HepG2 (cell line): ENCODE data around the gene INSRR. TPM values are rescaled to one million over a fixed set of nuclear protein-coding genes. Genes with fewer than 3 reads are reported as not detected.

Experiments
- ATAC-seq: fragments of 200-7000 bp; cut with Tn5 transposase; 3 replicates; pipeline ENCODE4 v1.9.1; 2020; ENCODE audit warnings: mild to moderate bottlenecking, moderate library complexity
- BruUV-seq: library from RNA; stranded (reverse); fragments of 400-500 nt; replicated peaks from 2 replicates; lab custom pipeline; 2021; lab: Mats Ljungman, UMichigan
- CTCF ChIA-PET: fragments of 300-600 bp; formaldehyde crosslinking; extraction: SDS; loops from one replicate; lab custom pipeline; 2021; ENCODE audit warnings: low total read pairs, inconsistent platforms, low intra/inter-chr PET ratio; lab: Yijun Ruan, JAX
- POLR2A ChIA-PET: fragments of 350-600 bp; sonication (Branson Sonifier 250); formaldehyde crosslinking; loops from one replicate; lab custom pipeline; 2020; ENCODE audit warnings: antibody characterized with exemption, inconsistent platforms; lab: Yijun Ruan, JAX
- DNase-seq: peaks from one replicate; pipeline ENCODE4 v3.0.0-alpha.2; 2015; ENCODE audit warnings: low spot score
- FAIRE-seq: peaks from 3 replicates; lab custom pipeline; 2011; peaks lifted over from hg19 to GRCh38; lab: Jason Lieb, UNC
- H2AFZ ChIP-seq: one replicate; pipeline ENCODE4 v1.6.1; 2011; ENCODE audit warnings: low read length, inconsistent platforms
- H3K27ac ChIP-seq: fragments of 300-600 bp; 3 replicates; pipeline ENCODE4 v1.8.0; 2011; ENCODE audit warnings: mixed run types, mild to moderate bottlenecking, mixed read lengths, low read length, inconsistent platforms; ENCODE audit not compliant: insufficient read depth; ENCODE audit errors: extremely low read length
- H3K27me3 ChIP-seq, 2 experiments: fragments of 200-600 bp in 1 of 2; 2 replicates in 1 of 2; 3 replicates in 1 of 2; pipeline versions ENCODE4 v1.6.0 to v1.8.0; 2011; ENCODE audit warnings: low read length in 2 of 2, mild to moderate bottlenecking in 2 of 2, moderate library complexity in 2 of 2, inconsistent platforms in 1 of 2; ENCODE audit not compliant: insufficient read depth in 2 of 2, control insufficient read depth in 1 of 2
- H3K36me3 ChIP-seq, 2 experiments: fragments of 200-600 bp in 1 of 2; replicated peaks in 1 of 2; 2 replicates in 1 of 2; 3 replicates in 1 of 2; pipeline versions ENCODE4 v1.5.1 to v1.8.0; 2011; ENCODE audit warnings: low read length in 2 of 2, inconsistent platforms in 1 of 2; ENCODE audit not compliant: insufficient read depth in 2 of 2, control insufficient read depth in 1 of 2
- H3K4me1 ChIP-seq: 2 replicates; pipeline ENCODE4 v1.5.1; 2012; ENCODE audit warnings: low read length, inconsistent platforms; ENCODE audit not compliant: insufficient read depth
- H3K4me2 ChIP-seq: 2 replicates; pipeline ENCODE4 v1.6.0; 2011; ENCODE audit warnings: low read depth, low read length, inconsistent platforms
- H3K4me3 ChIP-seq, 3 experiments: fragments of 200-600 bp in 1 of 3; sonication (generic), shearing (Covaris generic) in 1 of 3; replicated peaks in 1 of 3; 2 replicates each; pipeline ENCODE4 v1.5.1; 2011 to 2016; ENCODE audit warnings: low read length in 3 of 3, inconsistent platforms in 2 of 3, low read depth in 2 of 3, mild to moderate bottlenecking in 2 of 3, control low read depth in 1 of 3, mixed read lengths in 1 of 3; ENCODE audit not compliant: insufficient read depth in 1 of 3
- H3K79me2 ChIP-seq: one replicate; pipeline ENCODE4 v1.6.1; 2011; ENCODE audit warnings: low read length, inconsistent platforms; ENCODE audit not compliant: insufficient read depth
- H3K9ac ChIP-seq: 2 replicates; pipeline ENCODE4 v1.6.0; 2011; ENCODE audit warnings: mild to moderate bottlenecking, low read depth, low read length, inconsistent platforms; ENCODE audit not compliant: insufficient read depth
- H3K9me3 ChIP-seq: 2 replicates; pipeline ENCODE4 v1.5.1; 2012; ENCODE audit warnings: mild to moderate bottlenecking, low read length
- H4K20me1 ChIP-seq: 2 replicates; pipeline ENCODE4 v1.6.0; 2011; ENCODE audit warnings: inconsistent platforms, mild to moderate bottlenecking, low read length, moderate library complexity; ENCODE audit not compliant: insufficient read depth
- CEBPG ChIP-seq: IDR thresholded peaks from 2 replicates; pipeline ENCODE4 v1.6.1; 2016
- CENPBD1 ChIP-seq: sonication (generic); formaldehyde crosslinking; IDR thresholded peaks from 2 replicates; pipeline ENCODE4 v1.8.0; 2022; ENCODE audit warnings: missing genetic modification reagents, low read depth, mild to moderate bottlenecking, borderline replicate concordance
- HCFC1 ChIP-seq: fragments of 150-350 bp; IDR thresholded peaks from 2 replicates; pipeline ENCODE4 v1.6.1; 2014; ENCODE audit warnings: low read depth, low read length
- HNRNPLL ChIP-seq: fragments of 200-400 bp; formaldehyde crosslinking; IDR thresholded peaks from 2 replicates; pipeline ENCODE4 v1.6.1; 2017; ENCODE audit warnings: mild to moderate bottlenecking, low read depth, low read length; ENCODE audit not compliant: poor library complexity, severe bottlenecking
- STAT5B ChIP-seq: sonication (generic); formaldehyde crosslinking; IDR thresholded peaks from 2 replicates; pipeline ENCODE4 v1.4.0; 2020; ENCODE audit warnings: missing genetic modification reagents
- ZHX2 ChIP-seq, 2 experiments: sonication (generic) in 1 of 2; formaldehyde crosslinking in 1 of 2; IDR thresholded peaks; 2 replicates each; pipeline versions ENCODE4 v1.6.1 to v1.9.0; 2014 to 2022; ENCODE audit warnings: antibody characterized with exemption in 1 of 2, borderline replicate concordance in 1 of 2, inconsistent platforms in 1 of 2, low read depth in 1 of 2, missing genetic modification reagents in 1 of 2
- ZNF430 ChIP-seq: sonication (generic); formaldehyde crosslinking; IDR thresholded peaks from 2 replicates; pipeline ENCODE4 v1.9.0; 2021; ENCODE audit warnings: mild to moderate bottlenecking, missing genetic modification reagents
- ZNF543 ChIP-seq: sonication (generic); formaldehyde crosslinking; IDR thresholded peaks from 2 replicates; pipeline ENCODE4 v1.4.0; 2020; ENCODE audit warnings: mild to moderate bottlenecking, missing genetic modification reagents
- ZNF569 ChIP-seq: sonication (generic); formaldehyde crosslinking; IDR thresholded peaks from 2 replicates; pipeline ENCODE4 v1.5.0; 2020; ENCODE audit warnings: mild to moderate bottlenecking, missing genetic modification reagents, moderate library complexity, borderline replicate concordance
- ZNF614 ChIP-seq: IDR thresholded peaks from 2 replicates; pipeline ENCODE4 v1.6.1; 2018; ENCODE audit warnings: missing biosample characterization, missing genetic modification reagents, inconsistent platforms, borderline replicate concordance
- whole genome bisulfite sequencing: methylation state at CpG from one replicate; pipeline ENCODE4 v1.1.6; 2017; ENCODE audit warnings: low lambda C conversion rate; 5-methylcytosine and 5-hydroxymethylcytosine counted together
- in situ Hi-C: cut with HindIII; loops from 2 replicates; pipeline ENCODE4 v1.10.0; 2017; ENCODE audit warnings: low pct_unique_long_range_greater_than_20kb; ENCODE audit not compliant: extremely low pct_ligation_motif_present
- intact Hi-C: fragments of 100-400 bp; cut with micrococcal nuclease; formaldehyde crosslinking; loops from one replicate; pipeline ENCODE4 v1.10.0; 2022; ENCODE audit not compliant: unreplicated experiment
- polyA plus RNA-seq, 8 experiments: library from polyadenylated mRNA; depleted of rRNA in 3 of 8; stranded (reverse) in 7 of 8; unstranded in 1 of 8; fragments of >200 nt; fragmentation: Illumina TruSeq in 4 of 8; extraction: Trizol in 4 of 8; gene quantifications; 2 replicates each; pipeline versions ENCODE4 v1.2.1 to v1.2.3, GENCODE V29; 2011 to 2016; ENCODE audit warnings: low read depth in 4 of 8, missing spikeins in 1 of 8, mixed read lengths in 1 of 8; ENCODE audit not compliant: insufficient read depth in 1 of 8
- total RNA-seq, 5 experiments: library from RNA; depleted of rRNA; stranded (reverse); fragments of >200 nt; fragmentation: Illumina TruSeq; extraction: Trizol; gene quantifications; 2 replicates each; pipeline ENCODE4 v1.2.3, GENCODE V29; 2016; ENCODE audit warnings: low read depth in 1 of 5

The INSRR gene
- total and polyA plus RNA-seq, 2 of the 13 experiments (the other 11 are each of a cell fraction or from before 2014, with no cell fraction given), result not detected

GRCh38 chr1:156802421-156802935, 56.4 kb downstream of the INSRR start:
- no peaks in the 10 kb centered on the region for H3K4me1 ChIP-seq
- in situ Hi-C loops, result no loop called here
- H3K9me3 ChIP-seq, result no peaks in the 10 kb centered on the region
- TF ChIP-seq ZNF430, result no peak
- no peak for TF ChIP-seq HNRNPLL
- no peak for TF ChIP-seq ZNF614 (CRISPR knock-in tag)
- TF ChIP-seq CENPBD1, result no peak
- no peak for TF ChIP-seq STAT5B
- no peak for TF ChIP-seq HCFC1
- TF ChIP-seq ZNF569 (CRISPR knock-in tag), result no peak
- FAIRE-seq (no peak), DNase-seq (no peak), ATAC-seq (no peak)
- H3K36me3 ChIP-seq, result peaks cover 15 to 34% of the 10 kb centered on the region in 2 experiments; a peak in 4 of 5 replicates
- ChIA-PET CTCF (no interaction called here), POLR2A (no interaction called here)
- H3K9ac ChIP-seq, result no peak overlapping the region
- no peak overlapping the region for H3K4me2 ChIP-seq
- BruUV-seq, result no TSS peak
- no peaks in the 10 kb centered on the region for H3K27me3 ChIP-seq
- H4K20me1 ChIP-seq, result no peaks in the 10 kb centered on the region
- no peak overlapping the region for H3K27ac ChIP-seq
- WGBS, result 91% methylated on average over 2 of the region's 8 CpGs
- no peak overlapping the region for H2AFZ ChIP-seq
- no peaks in the 10 kb centered on the region for H3K79me2 ChIP-seq
- intact Hi-C loops, result no loop called here
- no peak overlapping the region for H3K4me3 ChIP-seq

- WGBS, result 71% methylated on average over 4 of the region's 7 CpGs
- ChIA-PET POLR2A (interaction anchor here (1.2 kb wide), 1 partner anchor 13 kb away, joined by 4 read pairs; no protein-coding TSS in a partner anchor), CTCF (no interaction called here)
- H3K4me1 ChIP-seq, result peaks cover 3% of the 10 kb centered on the region
- H4K20me1 ChIP-seq, result no peaks in the 10 kb centered on the region
- in situ Hi-C loops (no loop called here), intact Hi-C loops (no loop called here)
- ATAC-seq, result no peak
- no peak overlapping the region for H3K4me2 ChIP-seq
- H3K79me2 ChIP-seq, result no peaks in the 10 kb centered on the region
- H3K9me3 ChIP-seq, result no peaks in the 10 kb centered on the region
- no peak overlapping the region for H3K4me3 ChIP-seq
- H3K27ac ChIP-seq, result no peak overlapping the region
- DNase-seq, result no peak
- no peak overlapping the region for H3K9ac ChIP-seq
- no peak for FAIRE-seq
- H3K36me3 ChIP-seq, result peaks cover 19 to 43% of the 10 kb centered on the region in 2 experiments
- H3K27me3 ChIP-seq, result no peaks in the 10 kb centered on the region
- H2AFZ ChIP-seq, result no peak overlapping the region
- no TSS peak for BruUV-seq
- TF ChIP-seq ZHX2 (IDR thresholded peaks at IDR 0.05; ENCODE audit: low read depth) (no peak), ZHX2 (CRISPR knock-in tag; IDR thresholded peaks at IDR 0.05; ENCODE audit: borderline replicate concordance) (no peak), CEBPG (CRISPR knock-in tag) (no peak), ZNF543 (CRISPR knock-in tag) (no peak), HNRNPLL (no peak)
Measured at GRCh38 chr1:156801409-156802121, 57.4 kb downstream of the INSRR start.
